ENCODE results near the gene HDLBP. TPM values are rescaled to one million over a fixed set of nuclear protein-coding genes. Genes with fewer than 3 reads are reported as not detected.

The HDLBP gene
- total and polyA plus RNA-seq, 2 experiments from 2014 or later, result 230 to 306 TPM

- H3K9me2 ChIP-seq (ENCODE audit: insufficient read depth), result no peaks in the 10 kb centered on the region
- no peak overlapping the region for H3K4me3 ChIP-seq
- ATAC-seq (no peak), DNase-seq (ENCODE audit: low spot score) (no peak)
- TF ChIP-seq POLR2AphosphoS5 (IDR thresholded peaks at IDR 0.05; ENCODE audit: low read depth), result no peak
- no peak overlapping the region for H3K27ac ChIP-seq (ENCODE audit: low read depth)
- H3K36me3 ChIP-seq (ENCODE audit: insufficient read depth), result no peaks in the 10 kb centered on the region
- H2AFZ ChIP-seq, result no peak overlapping the region
- H3K27ac Mint-ChIP-seq, result no peak overlapping the region
- H3K27me3 ChIP-seq (ENCODE audit: insufficient read depth), result no peaks in the 10 kb centered on the region
- H3K36me3 Mint-ChIP-seq (ENCODE audit: low read depth), result peaks cover 6% of the 10 kb centered on the region; the same call in 2 of the 3 replicates
- H3F3A ChIP-seq (replicated peaks; ENCODE audit: low read depth), result no peaks in the 10 kb centered on the region
- peaks cover 5% of the 10 kb centered on the region for H3K27me3 Mint-ChIP-seq (ENCODE audit: insufficient read depth, low read depth, poor library complexity)
- H3K4me1 ChIP-seq (ENCODE audit: insufficient read depth), result no peaks in the 10 kb centered on the region
- H3K9me3 Mint-ChIP-seq, result no peaks in the 10 kb centered on the region
- H3K4me1 Mint-ChIP-seq, result peaks cover 13% of the 10 kb centered on the region; the same call in 2 of the 3 replicates
- H3K79me2 ChIP-seq (replicated peaks; ENCODE audit: insufficient read depth), result no peaks in the 10 kb centered on the region
- no peaks in the 10 kb centered on the region for H4K20me1 ChIP-seq (replicated peaks; ENCODE audit: insufficient read depth)
- no peak overlapping the region for H3K4me3 Mint-ChIP-seq
- H3K4me2 ChIP-seq, result no peak overlapping the region
These were observed 136.5 kb downstream of the HDLBP start for GRCh38 chr2:241178961-241179360.

DNA sequence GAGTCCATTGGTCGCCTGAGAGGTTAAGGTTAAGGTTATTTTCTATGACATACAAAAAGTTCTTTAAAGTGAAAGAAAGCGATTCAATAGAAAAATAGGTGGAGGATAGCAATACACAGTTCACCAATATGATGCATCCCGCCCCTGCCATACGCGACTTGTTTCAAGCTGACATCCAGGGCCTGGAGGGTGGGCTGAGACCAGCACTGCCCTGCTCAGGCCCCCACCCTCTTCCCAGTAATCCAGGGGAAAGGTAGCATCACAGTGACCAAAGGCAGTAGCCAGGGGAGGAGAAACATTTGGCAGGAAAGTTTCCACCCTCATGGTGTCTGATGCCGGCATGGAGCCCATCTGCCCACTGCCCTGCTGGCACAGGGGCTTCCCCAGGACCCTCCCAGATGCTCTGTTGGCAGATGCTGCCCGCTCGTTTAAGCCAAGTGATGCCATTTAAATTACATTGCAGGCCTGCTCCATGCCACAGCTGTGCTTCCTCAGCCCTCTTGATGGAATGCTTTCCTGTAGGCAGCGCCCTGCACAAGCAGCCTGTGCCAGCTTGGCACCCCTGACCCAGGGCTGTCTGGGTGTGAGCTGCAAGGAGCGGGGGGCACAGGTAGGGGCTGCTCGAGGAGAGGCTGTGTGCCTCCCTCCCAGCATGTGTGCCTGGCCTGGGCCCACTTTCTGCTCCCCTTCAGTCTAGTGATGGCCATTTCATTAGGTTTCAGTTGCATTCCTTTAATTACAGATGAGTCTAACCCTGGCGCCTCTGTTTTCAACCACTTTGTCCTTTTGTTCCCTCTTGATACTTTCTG, 137.7 kb downstream of the HDLBP start:
- H4K20me1 ChIP-seq (replicated peaks; ENCODE audit: insufficient read depth), result no peaks in the 10 kb centered on the region
- no peaks in the 10 kb centered on the region for H3K79me2 ChIP-seq (replicated peaks; ENCODE audit: insufficient read depth)
- no peak for ATAC-seq
- no peak overlapping the region for H3K27ac ChIP-seq (ENCODE audit: low read depth)
- H3K4me1 ChIP-seq (ENCODE audit: insufficient read depth), result no peaks in the 10 kb centered on the region
- no peak for DNase-seq (ENCODE audit: low spot score)
- peaks cover 8% of the 10 kb centered on the region for H3K27me3 Mint-ChIP-seq (ENCODE audit: insufficient read depth, low read depth, poor library complexity)
- peaks cover 12% of the 10 kb centered on the region for H3K36me3 Mint-ChIP-seq (ENCODE audit: low read depth)
- H3K27me3 ChIP-seq (ENCODE audit: insufficient read depth), result no peaks in the 10 kb centered on the region
- no peak overlapping the region for H3K4me3 Mint-ChIP-seq
- no peak overlapping the region for H3K4me2 ChIP-seq
- no peak overlapping the region for H3K4me3 ChIP-seq
- H3K9me2 ChIP-seq (ENCODE audit: insufficient read depth), result no peaks in the 10 kb centered on the region
- H3K4me1 Mint-ChIP-seq, result peaks cover 13% of the 10 kb centered on the region; the same call in 2 of the 3 replicates
- H3F3A ChIP-seq (replicated peaks; ENCODE audit: low read depth), result no peaks in the 10 kb centered on the region
- no peaks in the 10 kb centered on the region for H3K9me3 Mint-ChIP-seq
- H3K27ac Mint-ChIP-seq, result no peak overlapping the region
- H3K36me3 ChIP-seq (ENCODE audit: insufficient read depth), result no peaks in the 10 kb centered on the region
- H2AFZ ChIP-seq, result no peak overlapping the region
- TF ChIP-seq, protein P1, sequence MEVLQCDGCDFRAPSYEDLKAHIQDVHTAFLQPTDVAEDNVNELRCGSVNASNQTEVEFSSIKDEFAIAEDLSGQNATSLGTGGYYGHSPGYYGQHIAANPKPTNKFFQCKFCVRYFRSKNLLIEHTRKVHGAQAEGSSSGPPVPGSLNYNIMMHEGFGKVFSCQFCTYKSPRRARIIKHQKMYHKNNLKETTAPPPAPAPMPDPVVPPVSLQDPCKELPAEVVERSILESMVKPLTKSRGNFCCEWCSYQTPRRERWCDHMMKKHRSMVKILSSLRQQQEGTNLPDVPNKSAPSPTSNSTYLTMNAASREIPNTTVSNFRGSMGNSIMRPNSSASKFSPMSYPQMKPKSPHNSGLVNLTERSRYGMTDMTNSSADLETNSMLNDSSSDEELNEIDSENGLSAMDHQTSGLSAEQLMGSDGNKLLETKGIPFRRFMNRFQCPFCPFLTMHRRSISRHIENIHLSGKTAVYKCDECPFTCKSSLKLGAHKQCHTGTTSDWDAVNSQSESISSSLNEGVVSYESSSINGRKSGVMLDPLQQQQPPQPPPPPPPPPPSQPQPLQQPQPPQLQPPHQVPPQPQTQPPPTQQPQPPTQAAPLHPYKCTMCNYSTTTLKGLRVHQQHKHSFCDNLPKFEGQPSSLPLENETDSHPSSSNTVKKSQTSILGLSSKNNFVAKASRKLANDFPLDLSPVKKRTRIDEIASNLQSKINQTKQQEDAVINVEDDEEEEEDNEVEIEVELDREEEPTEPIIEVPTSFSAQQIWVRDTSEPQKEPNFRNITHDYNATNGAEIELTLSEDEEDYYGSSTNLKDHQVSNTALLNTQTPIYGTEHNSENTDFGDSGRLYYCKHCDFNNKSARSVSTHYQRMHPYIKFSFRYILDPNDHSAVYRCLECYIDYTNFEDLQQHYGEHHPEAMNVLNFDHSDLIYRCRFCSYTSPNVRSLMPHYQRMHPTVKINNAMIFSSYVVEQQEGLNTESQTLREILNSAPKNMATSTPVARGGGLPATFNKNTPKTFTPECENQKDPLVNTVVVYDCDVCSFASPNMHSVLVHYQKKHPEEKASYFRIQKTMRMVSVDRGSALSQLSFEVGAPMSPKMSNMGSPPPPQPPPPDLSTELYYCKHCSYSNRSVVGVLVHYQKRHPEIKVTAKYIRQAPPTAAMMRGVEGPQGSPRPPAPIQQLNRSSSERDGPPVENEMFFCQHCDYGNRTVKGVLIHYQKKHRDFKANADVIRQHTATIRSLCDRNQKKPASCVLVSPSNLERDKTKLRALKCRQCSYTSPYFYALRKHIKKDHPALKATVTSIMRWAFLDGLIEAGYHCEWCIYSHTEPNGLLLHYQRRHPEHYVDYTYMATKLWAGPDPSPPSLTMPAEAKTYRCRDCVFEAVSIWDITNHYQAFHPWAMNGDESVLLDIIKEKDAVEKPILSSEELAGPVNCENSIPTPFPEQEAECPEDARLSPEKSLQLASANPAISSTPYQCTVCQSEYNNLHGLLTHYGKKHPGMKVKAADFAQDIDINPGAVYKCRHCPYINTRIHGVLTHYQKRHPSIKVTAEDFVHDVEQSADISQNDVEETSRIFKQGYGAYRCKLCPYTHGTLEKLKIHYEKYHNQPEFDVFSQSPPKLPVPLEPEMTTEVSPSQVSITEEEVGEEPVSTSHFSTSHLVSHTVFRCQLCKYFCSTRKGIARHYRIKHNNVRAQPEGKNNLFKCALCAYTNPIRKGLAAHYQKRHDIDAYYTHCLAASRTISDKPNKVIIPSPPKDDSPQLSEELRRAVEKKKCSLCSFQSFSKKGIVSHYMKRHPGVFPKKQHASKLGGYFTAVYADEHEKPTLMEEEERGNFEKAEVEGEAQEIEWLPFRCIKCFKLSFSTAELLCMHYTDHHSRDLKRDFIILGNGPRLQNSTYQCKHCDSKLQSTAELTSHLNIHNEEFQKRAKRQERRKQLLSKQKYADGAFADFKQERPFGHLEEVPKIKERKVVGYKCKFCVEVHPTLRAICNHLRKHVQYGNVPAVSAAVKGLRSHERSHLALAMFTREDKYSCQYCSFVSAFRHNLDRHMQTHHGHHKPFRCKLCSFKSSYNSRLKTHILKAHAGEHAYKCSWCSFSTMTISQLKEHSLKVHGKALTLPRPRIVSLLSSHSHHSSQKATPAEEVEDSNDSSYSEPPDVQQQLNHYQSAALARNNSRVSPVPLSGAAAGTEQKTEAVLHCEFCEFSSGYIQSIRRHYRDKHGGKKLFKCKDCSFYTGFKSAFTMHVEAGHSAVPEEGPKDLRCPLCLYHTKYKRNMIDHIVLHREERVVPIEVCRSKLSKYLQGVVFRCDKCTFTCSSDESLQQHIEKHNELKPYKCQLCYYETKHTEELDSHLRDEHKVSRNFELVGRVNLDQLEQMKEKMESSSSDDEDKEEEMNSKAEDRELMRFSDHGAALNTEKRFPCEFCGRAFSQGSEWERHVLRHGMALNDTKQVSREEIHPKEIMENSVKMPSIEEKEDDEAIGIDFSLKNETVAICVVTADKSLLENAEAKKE (CRISPR knock-in tag; IDR thresholded peaks at IDR 0.05), result no peak
- TF ChIP-seq, protein P2, sequence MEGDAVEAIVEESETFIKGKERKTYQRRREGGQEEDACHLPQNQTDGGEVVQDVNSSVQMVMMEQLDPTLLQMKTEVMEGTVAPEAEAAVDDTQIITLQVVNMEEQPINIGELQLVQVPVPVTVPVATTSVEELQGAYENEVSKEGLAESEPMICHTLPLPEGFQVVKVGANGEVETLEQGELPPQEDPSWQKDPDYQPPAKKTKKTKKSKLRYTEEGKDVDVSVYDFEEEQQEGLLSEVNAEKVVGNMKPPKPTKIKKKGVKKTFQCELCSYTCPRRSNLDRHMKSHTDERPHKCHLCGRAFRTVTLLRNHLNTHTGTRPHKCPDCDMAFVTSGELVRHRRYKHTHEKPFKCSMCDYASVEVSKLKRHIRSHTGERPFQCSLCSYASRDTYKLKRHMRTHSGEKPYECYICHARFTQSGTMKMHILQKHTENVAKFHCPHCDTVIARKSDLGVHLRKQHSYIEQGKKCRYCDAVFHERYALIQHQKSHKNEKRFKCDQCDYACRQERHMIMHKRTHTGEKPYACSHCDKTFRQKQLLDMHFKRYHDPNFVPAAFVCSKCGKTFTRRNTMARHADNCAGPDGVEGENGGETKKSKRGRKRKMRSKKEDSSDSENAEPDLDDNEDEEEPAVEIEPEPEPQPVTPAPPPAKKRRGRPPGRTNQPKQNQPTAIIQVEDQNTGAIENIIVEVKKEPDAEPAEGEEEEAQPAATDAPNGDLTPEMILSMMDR (conservative IDR thresholded peaks at IDR 0.05; ENCODE audit: low read depth in 2 of 2), result no peak
- TF ChIP-seq ZNF114 (CRISPR knock-in tag; IDR thresholded peaks at IDR 0.05), result no peak
- no peak for TF ChIP-seq POLR2AphosphoS5 (IDR thresholded peaks at IDR 0.05; ENCODE audit: low read depth)
- TF ChIP-seq EZH2phosphoT487 (IDR thresholded peaks at IDR 0.05; ENCODE audit: unreplicated experiment), result no peak
- TF ChIP-seq, protein P3, sequence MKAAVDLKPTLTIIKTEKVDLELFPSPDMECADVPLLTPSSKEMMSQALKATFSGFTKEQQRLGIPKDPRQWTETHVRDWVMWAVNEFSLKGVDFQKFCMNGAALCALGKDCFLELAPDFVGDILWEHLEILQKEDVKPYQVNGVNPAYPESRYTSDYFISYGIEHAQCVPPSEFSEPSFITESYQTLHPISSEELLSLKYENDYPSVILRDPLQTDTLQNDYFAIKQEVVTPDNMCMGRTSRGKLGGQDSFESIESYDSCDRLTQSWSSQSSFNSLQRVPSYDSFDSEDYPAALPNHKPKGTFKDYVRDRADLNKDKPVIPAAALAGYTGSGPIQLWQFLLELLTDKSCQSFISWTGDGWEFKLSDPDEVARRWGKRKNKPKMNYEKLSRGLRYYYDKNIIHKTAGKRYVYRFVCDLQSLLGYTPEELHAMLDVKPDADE (IDR thresholded peaks at IDR 0.05), result no peak
- no peak for TF ChIP-seq CREB1 (CRISPR knock-in tag; IDR thresholded peaks at IDR 0.05; ENCODE audit: low read depth)
- TF ChIP-seq ZNF331 (CRISPR knock-in tag; IDR thresholded peaks at IDR 0.05; ENCODE audit: low read depth), result no peak
